Breast epithelium (tissue), 4 donors: Measurements from ENCODE around the gene KCTD10. TPM values are rescaled to one million over a fixed set of nuclear protein-coding genes. Genes with fewer than 3 reads are reported as not detected.

Experiments used
- DNase-seq, 2 donors: peaks; one replicate each; pipeline ENCODE4 v3.0.0-alpha.2; 2019; ENCODE audit warnings: low spot score in 2 of 2
- H3K27ac ChIP-seq, 2 donors: fragments of 200-600 bp; sonication (generic) in 1 of 2; one replicate each; pipeline ENCODE4 v1.5.1; 2016 to 2019; ENCODE audit warnings: mild to moderate bottlenecking in 1 of 2
- H3K27me3 ChIP-seq, 2 donors: fragments of 200-600 bp; sonication (generic) in 1 of 2; one replicate each; pipeline versions ENCODE4 v1.5.1 to v1.6.0; 2017 to 2019; ENCODE audit warnings: control low read depth in 1 of 2, mild to moderate bottlenecking in 1 of 2
- H3K36me3 ChIP-seq: fragments of 200-600 bp; one replicate; pipeline ENCODE4 v1.5.1; 2019
- H3K4me1 ChIP-seq, 2 donors: fragments of 200-600 bp; sonication (generic); one replicate each; pipeline ENCODE4 v1.5.1; 2016 to 2019; ENCODE audit warnings: control low read depth in 1 of 2
- H3K4me3 ChIP-seq, 3 donors: fragments of 200-600 bp; sonication (generic); 1 replicate in 2 of 3; 2 replicates in 1 of 3; pipeline ENCODE4 v1.5.1; 2016 to 2019; ENCODE audit warnings: mild to moderate bottlenecking in 3 of 3, moderate library complexity in 2 of 3
- H3K9me3 ChIP-seq, 2 donors: fragments of 200-600 bp; sonication (generic) in 1 of 2; one replicate each; pipeline ENCODE4 v1.5.1; 2016 to 2019; ENCODE audit warnings: control low read depth in 1 of 2
- POLR2A ChIP-seq: fragments of 450-650 bp; IDR thresholded peaks from one replicate; pipeline ENCODE4 v1.6.1; 2016; ENCODE audit warnings: antibody characterized with exemption, mild to moderate bottlenecking, moderate library complexity
- POLR2AphosphoS5 ChIP-seq, 3 donors: sonication (generic); formaldehyde crosslinking; IDR thresholded peaks; one replicate each; pipeline ENCODE4 v1.6.1; 2017; ENCODE audit warnings: antibody characterized with exemption in 3 of 3
- intact Hi-C: fragments of 100-400 bp; cut with DNase I; formaldehyde crosslinking; loops from one replicate; pipeline ENCODE4 v1.15.1; 2023; ENCODE audit warnings: low total_unique reads
- total RNA-seq, 3 donors: library from RNA; depleted of rRNA; stranded (reverse); fragments of >200 nt; gene quantifications; one replicate each; pipeline ENCODE4 v1.1.0, GENCODE V29; 2016
- TF ChIP-seq, protein P1 (sequence below), 3 donors: fragments of 450-650 bp; IDR thresholded peaks; one replicate each; pipeline ENCODE4 v1.5.1; 2016 to 2017; ENCODE audit warnings: antibody characterized with exemption in 3 of 3, mild to moderate bottlenecking in 3 of 3, moderate library complexity in 3 of 3

The KCTD10 gene
- total RNA-seq, 3 donors from 2014 or later: 65.3 to 86.2 (median 70.4) TPM

DNA sequence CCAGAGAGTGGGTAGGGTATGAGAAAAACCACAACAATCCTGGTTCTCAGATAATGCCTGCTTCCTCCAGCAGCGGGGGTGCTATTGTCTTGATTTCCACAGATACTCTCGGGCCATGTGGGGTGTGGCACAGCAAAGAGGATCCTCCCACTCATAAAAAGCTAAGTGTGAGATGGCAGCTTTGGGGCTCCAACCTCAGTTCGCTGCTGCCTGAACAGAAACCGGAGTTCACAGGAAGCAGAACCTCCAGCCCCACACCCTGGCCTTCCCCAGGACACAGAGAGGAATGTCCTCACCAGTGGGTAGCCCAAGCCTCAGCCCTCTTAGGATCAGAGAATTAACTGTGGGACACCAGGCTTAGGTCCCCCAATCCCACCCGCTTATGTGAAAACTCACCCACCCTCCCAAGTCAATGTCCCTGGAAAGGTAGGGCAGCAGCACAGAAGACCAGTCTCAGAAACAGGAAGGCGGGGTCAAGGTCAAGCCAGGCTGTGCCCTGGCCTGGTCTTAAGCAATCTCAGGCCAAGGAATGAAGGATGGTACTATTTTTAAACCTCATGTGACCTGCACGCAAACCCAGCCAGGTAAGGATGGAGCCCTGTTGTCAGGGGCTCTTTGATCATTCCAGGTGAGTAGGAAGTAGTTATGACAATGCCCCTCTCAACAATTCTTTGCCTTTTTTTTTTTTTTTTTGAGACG lies 9.0 kb downstream of the KCTD10 start:
- peaks cover 10 to 31% of the 10 kb centered on the region in 2 donors for H3K4me1 ChIP-seq
- H3K27me3 ChIP-seq: no peaks in the 10 kb centered on the region
- DNase-seq: no peak
- H3K9me3 ChIP-seq: no peaks in the 10 kb centered on the region
- TF ChIP-seq POLR2AphosphoS5 (IDR thresholded peaks at IDR 0.05) (no peak), POLR2A (no peak)
- TF ChIP-seq, protein P1, sequence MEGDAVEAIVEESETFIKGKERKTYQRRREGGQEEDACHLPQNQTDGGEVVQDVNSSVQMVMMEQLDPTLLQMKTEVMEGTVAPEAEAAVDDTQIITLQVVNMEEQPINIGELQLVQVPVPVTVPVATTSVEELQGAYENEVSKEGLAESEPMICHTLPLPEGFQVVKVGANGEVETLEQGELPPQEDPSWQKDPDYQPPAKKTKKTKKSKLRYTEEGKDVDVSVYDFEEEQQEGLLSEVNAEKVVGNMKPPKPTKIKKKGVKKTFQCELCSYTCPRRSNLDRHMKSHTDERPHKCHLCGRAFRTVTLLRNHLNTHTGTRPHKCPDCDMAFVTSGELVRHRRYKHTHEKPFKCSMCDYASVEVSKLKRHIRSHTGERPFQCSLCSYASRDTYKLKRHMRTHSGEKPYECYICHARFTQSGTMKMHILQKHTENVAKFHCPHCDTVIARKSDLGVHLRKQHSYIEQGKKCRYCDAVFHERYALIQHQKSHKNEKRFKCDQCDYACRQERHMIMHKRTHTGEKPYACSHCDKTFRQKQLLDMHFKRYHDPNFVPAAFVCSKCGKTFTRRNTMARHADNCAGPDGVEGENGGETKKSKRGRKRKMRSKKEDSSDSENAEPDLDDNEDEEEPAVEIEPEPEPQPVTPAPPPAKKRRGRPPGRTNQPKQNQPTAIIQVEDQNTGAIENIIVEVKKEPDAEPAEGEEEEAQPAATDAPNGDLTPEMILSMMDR (IDR thresholded peaks at IDR 0.05): no peak
- no peaks in the 10 kb centered on the region for H3K36me3 ChIP-seq
- intact Hi-C loops: no loop called here
- peak overlapping the region; percentile 51 to 100 for H3K27ac ChIP-seq
- H3K4me3 ChIP-seq: peak overlapping the region in 1 of 3 donors; percentile 9

DNA sequence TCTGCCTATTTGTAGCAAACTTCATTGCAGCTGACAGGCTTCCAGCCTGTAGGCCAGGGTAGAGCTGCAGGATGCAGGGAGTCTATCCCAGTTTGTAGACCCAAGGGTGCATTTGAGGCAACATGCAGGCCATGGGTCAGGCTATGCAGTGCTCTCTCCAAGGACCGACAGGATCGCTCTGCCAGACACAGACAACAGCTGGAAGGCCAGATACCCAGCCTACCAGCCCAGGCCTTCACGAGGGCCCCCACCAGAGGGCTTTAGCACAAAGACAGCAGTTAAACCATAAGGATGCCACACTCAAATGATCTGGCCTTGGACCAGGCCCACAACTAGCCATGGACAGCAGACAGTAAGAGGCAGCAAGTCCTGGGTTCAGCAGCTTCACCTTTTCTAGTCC lies 10.3 kb downstream of the KCTD10 start:
- no peak for TF ChIP-seq POLR2AphosphoS5 (IDR thresholded peaks at IDR 0.05)
- TF ChIP-seq, protein P1 (IDR thresholded peaks at IDR 0.05): no peak
- TF ChIP-seq POLR2A: no peak
- no peaks in the 10 kb centered on the region for H3K9me3 ChIP-seq
- H3K36me3 ChIP-seq: no peaks in the 10 kb centered on the region
- intact Hi-C loops: no loop called here
- peak overlapping the region; percentile 97 to 100 for H3K27ac ChIP-seq
- peaks cover 16 to 40% of the 10 kb centered on the region in 2 donors for H3K4me1 ChIP-seq
- no peak for DNase-seq
- no peaks in the 10 kb centered on the region for H3K27me3 ChIP-seq
- peak overlapping the region in 1 of 3 donors; percentile 23 for H3K4me3 ChIP-seq

DNA sequence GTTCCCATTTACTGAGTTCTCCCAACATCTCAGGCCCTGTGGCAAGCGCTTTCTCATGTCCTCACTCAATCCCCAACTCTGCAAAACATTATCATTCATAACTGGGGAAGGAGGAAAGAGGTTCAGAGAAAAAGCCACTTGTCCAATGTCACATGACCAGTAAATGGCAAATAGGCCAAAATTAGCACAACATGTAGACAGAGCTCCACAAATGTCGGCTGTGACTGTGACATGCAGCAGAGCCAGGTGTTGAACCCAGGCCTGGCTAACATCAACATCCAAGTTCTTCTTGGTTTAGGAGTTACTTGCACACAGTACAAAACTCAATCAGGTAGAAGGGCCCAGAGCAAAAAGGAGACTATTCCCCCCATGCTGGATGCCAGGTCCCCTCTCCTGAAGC lies 10.8 kb downstream of the KCTD10 start:
- intact Hi-C loops: no loop called here

DNA sequence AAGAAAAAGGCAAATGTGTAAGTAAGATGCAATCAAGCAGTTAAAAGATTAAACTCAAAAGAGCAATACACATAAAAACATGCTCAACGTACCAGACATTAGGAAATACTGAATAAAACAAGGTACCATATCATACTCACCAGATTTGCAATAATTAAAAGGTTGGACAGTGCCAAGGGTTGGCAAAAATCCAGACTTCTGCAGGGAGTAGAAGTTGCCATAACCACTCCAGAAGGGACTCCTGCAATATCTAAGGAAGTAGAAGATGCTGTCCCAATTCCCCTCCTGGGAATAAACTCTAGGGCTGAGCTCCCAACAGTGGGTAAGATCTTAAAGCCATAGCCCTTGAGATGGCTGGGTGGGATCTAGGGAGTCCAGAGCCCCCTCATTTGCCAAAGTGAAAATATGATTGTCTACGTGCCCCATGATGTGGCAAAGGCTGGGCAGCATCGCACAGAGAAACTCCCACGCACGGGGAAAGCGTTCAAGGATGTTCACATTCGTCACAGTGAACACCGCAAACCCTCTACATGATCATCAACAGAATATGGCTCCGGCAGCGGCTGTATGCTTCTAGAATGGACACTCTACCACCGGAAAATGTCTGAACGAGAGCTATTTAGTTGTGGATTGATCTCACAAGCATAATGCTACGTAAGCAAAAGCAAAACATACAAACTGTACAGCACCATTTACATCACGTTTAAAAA lies 12.3 kb downstream of the KCTD10 start:
- H3K36me3 ChIP-seq: no peaks in the 10 kb centered on the region
- peak overlapping the region; percentile 97 to 100 for H3K27ac ChIP-seq
- H3K9me3 ChIP-seq: no peaks in the 10 kb centered on the region
- H3K4me1 ChIP-seq: peaks cover 30 to 53% of the 10 kb centered on the region in 2 donors
- DNase-seq: no peak
- H3K4me3 ChIP-seq: no peak overlapping the region
- TF ChIP-seq POLR2AphosphoS5 (IDR thresholded peaks at IDR 0.05): no peak
- TF ChIP-seq, protein P1 (IDR thresholded peaks at IDR 0.05): no peak
- no peak for TF ChIP-seq POLR2A
- no peaks in the 10 kb centered on the region for H3K27me3 ChIP-seq
- intact Hi-C loops: no loop called here

More for the DNA sequence above, 10.8 kb downstream of the KCTD10 start:
- H3K9me3 ChIP-seq: no peaks in the 10 kb centered on the region
- no peaks in the 10 kb centered on the region for H3K27me3 ChIP-seq
- H3K4me3 ChIP-seq: peak overlapping the region in 1 of 3 donors; percentile 23
- no peak for DNase-seq
- H3K27ac ChIP-seq: peak overlapping the region; percentile 97 to 100
- H3K36me3 ChIP-seq: no peaks in the 10 kb centered on the region
- H3K4me1 ChIP-seq: peaks cover 22 to 45% of the 10 kb centered on the region in 2 donors
- no peak for TF ChIP-seq POLR2AphosphoS5 (IDR thresholded peaks at IDR 0.05)
- TF ChIP-seq POLR2A: no peak
- TF ChIP-seq, protein P1 (IDR thresholded peaks at IDR 0.05): no peak

DNA sequence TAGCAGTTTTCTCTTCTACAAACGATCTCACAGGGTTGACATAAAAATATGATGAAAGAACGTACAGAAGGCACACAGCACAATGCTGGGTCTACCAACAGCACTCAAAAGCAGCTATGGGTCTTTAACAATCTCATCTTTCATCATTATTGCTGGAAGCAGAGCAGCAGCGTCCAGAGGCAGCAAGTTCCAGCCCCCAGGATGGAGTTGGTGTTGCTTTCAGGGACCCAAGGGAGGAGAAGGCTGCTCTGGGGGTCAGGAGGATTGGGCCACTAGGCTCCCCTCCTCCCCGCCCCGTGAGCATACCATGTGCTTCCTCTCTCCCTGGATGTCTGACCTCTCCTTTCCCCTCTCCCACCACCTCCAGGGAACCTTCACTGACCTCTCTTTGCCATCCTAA lies 13.3 kb downstream of the KCTD10 start:
- no peak for DNase-seq
- TF ChIP-seq POLR2AphosphoS5 (IDR thresholded peaks at IDR 0.05) (no peak), POLR2A (no peak)
- TF ChIP-seq, protein P1 (IDR thresholded peaks at IDR 0.05): no peak
- Histone ChIP-seq H3K4me1 (peaks cover 30 to 53% of the 10 kb centered on the region in 2 donors), H3K36me3 (no peaks in the 10 kb centered on the region), H3K27ac (peak overlapping the region; percentile 97 to 100), H3K27me3 (no peaks in the 10 kb centered on the region), H3K4me3 (peak overlapping the region; percentile 5 to 60 (median 19)), H3K9me3 (no peaks in the 10 kb centered on the region)
- intact Hi-C loops: no loop called here
